Tibial nerve (tissue), 4 donors: ENCODE data around the gene TDRD9.

Source experiments
- CTCF ChIP-seq, 5 experiments: fragments of 200-600 bp in 3 of 5; fragments of 450-650 bp in 2 of 5; sonication (generic) in 3 of 5; IDR thresholded peaks; one replicate each; pipeline ENCODE4 v1.5.1; 2016 to 2019; ENCODE audit warnings: antibody characterized with exemption in 5 of 5, mild to moderate bottlenecking in 3 of 5, moderate library complexity in 2 of 5
- EP300 ChIP-seq, 2 donors: sonication (generic); formaldehyde crosslinking; IDR thresholded peaks; one replicate each; pipeline ENCODE4 v1.6.1; 2017; ENCODE audit warnings: antibody characterized with exemption in 2 of 2, mild to moderate bottlenecking in 1 of 2
- POLR2A ChIP-seq, 2 donors: fragments of 450-650 bp; IDR thresholded peaks; one replicate each; pipeline ENCODE4 v1.6.1; 2017; ENCODE audit warnings: antibody characterized with exemption in 2 of 2, mild to moderate bottlenecking in 2 of 2, moderate library complexity in 2 of 2

GRCh38 chr14:104080376-104081260 lies 152.4 kb downstream of the TDRD9 start:
- TF ChIP-seq CTCF (IDR thresholded peaks at IDR 0.05): no peak
- TF ChIP-seq POLR2A (IDR thresholded peaks at IDR 0.05): no peak
- no peak for TF ChIP-seq EP300 (IDR thresholded peaks at IDR 0.05)
